HG03460 (cell line): Measurements from ENCODE around the gene ANKS1A.

Experiments
- ATAC-seq: cut with Tn5 transposase; IDR thresholded peaks from one replicate; pipeline ENCODE4 v1.9.1; 2021; ENCODE audit not compliant: unreplicated experiment

Gene ANKS1A

DNA sequence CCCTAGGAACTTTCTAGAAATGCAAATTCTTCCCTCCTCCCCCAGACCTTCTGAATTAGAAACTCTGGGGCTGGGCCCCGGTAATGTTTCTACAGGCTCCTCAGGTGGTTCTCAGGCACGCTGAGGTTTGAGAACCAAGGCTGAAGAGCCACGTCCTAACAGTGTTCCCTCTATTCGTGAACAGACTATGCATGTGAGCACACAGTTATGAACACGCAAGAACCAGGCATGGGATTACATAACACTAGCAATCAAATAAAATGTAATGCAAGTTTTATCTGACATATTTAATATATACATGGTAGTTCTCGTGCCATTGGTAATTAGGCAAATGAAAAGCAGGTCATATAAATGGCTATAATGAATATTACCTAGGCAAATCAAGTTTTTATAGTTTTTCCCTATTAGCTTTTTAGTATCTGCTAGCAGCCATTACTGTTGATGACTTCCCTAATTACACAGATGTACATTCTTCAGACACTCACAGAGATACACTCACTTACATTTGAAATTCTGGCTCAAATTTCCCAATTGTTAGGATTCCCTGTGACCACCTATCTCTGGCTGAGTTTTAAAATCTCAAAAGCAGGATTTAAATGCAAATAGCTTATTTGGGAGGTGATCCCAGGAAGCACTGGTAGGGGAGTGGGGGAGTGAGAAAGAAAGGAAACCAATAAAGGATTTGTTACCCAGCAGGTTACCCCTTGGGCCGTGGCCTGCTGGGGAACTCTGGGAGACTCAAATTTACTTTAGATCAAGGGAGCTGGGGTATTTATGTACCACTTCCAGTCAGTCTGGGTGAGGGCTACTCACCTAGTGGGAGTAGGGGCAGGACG is 148.0 kb downstream of the ANKS1A start:
- no peak for ATAC-seq

DNA sequence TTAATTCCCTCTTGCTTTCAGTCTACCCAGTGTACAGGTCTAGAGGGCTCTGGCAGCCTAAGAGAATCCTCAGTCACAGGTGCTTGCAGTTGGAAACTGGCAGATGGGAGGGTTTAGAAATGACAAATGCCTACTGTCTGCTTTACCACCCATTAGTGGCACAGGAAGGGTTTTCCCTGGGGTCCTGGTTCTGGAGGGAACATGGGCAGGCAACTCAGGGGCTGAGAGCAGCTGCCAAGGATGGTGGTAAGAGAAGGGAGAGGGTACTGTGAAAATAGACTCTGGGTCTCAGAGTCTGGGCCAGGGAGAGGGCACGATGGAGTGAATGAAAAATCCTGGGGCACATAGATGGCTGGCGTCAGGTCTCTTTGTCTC is 148.6 kb downstream of the ANKS1A start:
- no peak for ATAC-seq

DNA sequence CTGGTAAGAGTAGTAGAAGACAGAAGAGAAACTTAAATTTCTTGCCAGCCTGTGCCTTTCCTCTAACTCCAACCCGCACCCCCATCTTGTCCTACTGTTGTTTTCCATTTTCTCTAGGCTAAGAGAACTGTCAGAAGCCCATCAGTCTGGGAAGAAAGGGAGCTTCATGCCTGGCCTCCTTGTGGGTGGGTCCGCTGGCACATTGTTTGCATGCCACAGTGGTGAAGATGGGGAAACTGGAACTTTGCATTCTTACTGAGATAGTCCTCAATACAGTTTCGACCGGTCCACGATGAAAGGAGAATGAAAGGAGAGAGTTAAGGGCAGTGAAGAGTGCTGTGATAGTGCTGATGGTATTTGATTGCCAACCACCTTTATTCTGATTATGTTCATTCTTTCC is 149.0 kb downstream of the ANKS1A start:
- ATAC-seq = no peak

DNA sequence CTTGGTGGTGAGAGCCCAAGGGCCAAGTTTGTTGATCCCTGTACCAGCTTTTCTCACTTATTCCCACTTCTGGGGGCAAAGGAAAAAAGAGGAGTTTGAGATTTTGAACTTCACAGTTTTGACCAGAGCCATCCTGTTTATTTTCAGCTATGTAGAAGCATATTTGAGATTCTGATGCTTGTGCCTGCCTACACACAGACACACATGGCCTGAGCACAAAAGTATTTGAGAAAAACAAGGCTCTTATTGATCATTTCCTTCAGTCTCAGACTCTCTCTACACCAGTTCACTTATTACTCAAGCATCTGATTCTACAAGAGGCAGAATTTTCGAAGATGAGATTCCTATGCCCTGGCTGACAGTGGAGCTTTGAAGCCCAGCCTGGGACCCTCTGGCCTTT is 151.3 kb downstream of the ANKS1A start:
- no peak for ATAC-seq

DNA sequence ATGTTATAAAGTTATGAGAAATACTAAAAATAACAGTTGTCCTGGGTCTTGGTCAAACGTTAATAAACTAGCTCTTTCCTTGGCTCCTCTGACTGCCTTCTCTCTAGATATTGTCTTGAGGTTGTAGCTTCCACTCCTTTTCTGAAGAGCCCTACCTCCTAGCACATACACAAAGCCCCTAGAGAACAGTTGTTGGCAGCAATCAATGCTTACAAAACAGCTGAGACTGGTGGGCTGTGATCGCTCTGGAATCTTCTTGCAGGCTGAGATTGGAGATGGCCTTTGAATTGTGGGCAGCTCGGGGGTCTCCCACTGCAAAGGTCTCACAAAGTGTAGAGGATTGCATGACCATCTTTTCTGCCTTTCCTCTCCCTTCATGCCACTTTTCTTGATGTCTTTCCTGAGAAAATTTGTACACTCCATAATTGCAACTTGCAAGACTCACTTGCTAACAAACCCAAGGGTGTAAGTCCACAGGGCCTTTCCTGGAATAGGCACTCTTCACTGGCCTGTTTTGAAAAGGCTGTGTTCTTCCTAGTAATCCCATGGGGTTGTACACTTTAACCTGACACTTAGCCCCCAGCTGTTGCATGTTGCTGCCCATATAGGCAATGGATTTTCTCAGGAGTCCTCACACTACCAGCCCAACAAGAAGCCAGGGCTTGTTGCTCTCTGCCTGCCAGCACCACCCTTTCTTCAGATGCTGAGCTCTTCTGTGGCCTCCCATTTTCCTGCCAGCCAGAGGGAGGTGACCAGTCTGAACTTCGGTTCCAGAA is 152.2 kb downstream of the ANKS1A start:
- no peak for ATAC-seq

DNA sequence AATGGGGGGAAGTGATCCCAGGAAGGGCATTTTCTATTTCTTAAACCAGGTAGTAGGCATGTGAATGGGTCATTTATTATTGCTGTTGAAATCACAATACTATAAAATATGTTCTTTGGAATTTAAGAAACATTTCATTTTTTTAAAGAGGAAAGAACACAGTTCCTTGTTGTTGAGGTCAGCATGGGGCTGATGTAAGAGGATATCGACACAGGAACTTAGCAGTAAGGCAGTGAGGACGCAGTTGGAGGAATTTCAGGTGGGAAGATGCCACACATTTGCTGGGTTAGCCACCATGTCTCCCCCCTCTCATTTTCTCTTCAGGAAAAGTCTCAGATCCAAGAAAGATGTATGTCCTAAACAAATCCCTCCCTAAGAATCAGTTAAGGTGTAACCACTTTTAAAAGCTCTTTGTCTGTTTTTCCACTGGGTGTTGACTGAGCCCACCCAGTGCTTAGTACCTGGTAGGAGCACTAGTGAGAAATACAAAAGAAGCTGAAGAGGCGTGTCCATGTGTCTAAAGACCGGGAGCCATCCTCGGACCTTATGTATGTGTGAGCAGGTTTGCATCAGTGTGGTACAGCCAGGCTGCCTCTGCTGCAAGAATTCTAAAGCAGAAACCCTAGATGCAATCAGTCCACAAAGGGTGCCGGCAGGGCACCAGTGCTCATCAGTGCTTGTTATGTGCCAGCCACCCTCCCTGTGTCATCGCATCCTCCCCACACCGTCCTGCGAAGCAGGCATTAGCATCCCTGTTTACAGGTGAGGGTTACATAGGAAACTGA is 153.2 kb downstream of the ANKS1A start:
- no peak for ATAC-seq

DNA sequence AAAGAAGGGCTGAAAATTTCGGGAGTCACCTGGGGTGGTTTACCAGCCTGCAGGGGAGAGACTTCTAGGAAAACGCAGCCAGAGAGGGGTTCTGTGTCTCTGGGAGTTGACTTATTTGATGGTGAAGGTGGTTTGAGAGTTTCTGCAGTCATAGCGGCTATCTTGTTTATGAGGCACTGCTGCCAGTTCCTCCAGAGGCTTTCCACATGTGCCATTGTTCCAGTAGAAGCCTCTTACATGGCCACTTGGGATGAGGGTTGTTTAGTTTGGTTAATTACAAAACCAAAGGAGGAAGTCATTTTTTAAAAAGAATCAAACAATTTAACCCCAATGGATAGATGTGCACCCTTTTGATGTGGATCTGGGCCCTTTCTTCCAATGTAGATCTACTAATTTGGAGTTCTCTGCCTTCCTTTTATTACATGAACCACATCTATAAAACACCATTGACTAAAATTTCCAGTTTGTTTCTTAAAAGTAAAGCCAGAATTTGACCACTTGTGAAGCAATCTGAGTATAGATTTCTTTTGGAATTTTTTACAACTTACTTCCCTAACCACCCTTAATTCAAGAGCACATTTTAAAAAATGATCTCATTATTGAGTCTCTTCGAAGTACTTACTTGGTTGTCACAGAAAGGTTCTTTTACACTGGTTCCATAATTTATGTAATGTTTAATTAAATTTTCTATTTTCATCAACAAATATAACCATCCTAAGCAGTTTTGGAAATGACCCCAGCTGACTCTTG is 154.5 kb downstream of the ANKS1A start:
- ATAC-seq = no peak

DNA sequence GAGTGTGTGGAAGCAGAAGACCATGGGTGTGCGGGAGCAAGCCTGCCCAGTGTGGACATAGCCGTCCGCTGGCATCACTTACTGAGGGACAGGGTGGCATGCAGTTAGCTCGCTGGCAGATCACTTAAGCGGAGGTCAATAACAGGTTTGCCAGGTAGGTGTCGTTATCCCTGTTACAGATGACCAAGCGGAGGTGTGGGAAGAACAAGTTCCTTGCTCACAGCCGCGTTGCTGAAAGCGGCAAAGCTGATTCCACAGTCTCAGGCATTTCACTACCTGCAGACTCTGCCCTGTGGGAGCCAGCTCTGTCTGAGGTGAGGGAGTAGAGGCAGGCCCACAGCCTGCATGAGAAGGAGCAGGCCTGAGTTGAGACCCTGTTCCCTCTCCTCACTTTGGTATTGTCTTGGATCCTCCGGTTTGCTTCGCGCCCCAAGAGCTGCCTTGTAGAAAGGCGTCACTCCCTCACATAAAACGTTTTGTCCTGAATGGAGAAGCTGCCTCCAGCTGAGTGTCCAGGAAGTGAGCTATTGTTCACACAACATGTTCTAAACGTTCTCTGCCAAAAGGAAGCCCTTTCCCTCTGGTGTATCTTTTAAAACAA is 155.2 kb downstream of the ANKS1A start:
- no peak for ATAC-seq

DNA sequence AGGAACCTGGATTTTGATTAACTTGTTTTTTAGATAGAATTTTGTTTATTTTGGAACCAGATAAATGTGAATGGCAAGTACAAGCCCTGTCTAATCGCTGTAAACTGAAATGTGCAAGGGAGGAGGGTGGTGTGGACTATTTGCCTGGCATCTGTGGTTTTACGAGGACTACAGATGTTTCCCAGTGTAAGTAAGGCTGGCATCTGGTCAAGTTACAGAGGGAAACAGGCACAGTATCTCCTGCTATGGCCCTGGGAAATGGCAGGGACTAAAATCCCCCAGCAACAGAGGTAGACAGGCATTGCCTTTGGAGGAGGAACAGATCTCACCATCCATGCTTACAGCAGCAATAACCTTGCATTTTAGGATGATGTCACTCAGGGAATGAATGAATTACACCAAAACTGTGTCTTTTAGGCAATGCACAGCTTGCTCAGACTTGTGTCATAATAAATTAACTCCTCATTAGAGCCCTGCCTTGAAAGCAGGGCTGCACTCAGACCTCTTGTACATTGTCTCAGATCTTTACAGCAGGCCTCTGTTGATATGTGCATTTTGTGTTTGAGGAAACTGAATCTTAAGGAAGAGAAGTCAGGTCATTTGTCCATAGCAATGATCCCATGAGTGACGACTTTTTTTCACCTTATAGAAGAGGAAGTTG is 155.8 kb downstream of the ANKS1A start:
- ATAC-seq = no peak

DNA sequence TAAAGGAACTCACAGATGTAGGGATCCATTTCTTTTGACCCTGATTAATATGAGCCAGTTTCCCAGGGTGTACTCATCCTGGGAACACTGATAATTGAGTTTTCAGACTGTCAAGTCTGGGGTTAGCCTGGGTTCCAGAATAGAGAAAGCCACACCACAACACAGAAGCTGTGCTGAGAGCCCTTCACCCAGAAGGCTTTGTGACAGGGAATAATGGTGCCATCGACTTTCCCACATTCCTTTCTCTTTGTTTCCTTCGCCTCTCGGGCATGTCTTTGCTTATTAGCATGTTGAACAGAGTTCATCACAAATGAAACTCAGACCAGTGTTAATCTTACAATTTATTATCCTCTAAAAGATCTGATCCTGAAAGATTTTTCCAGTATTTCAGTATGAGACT is 157.0 kb downstream of the ANKS1A start:
- no peak for ATAC-seq

DNA sequence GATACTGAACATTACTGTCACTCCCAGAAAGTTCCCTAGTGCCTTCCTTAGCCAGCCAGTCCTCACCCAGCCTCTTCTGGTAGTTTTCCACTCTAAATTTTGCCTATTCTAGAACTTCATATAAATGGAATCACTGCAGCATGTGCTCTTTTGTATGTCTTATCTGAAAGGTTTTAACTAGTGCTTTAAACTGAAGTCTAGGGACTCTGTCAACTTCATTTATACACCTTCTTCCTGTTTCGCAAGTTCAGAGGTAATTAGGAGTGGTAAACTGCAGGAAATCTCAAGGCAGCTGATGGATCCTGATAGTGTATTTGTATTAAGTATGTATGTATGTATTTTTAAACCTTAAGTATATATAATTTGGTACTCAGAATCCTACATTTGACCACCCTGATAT is 157.8 kb downstream of the ANKS1A start:
- no peak for ATAC-seq

DNA sequence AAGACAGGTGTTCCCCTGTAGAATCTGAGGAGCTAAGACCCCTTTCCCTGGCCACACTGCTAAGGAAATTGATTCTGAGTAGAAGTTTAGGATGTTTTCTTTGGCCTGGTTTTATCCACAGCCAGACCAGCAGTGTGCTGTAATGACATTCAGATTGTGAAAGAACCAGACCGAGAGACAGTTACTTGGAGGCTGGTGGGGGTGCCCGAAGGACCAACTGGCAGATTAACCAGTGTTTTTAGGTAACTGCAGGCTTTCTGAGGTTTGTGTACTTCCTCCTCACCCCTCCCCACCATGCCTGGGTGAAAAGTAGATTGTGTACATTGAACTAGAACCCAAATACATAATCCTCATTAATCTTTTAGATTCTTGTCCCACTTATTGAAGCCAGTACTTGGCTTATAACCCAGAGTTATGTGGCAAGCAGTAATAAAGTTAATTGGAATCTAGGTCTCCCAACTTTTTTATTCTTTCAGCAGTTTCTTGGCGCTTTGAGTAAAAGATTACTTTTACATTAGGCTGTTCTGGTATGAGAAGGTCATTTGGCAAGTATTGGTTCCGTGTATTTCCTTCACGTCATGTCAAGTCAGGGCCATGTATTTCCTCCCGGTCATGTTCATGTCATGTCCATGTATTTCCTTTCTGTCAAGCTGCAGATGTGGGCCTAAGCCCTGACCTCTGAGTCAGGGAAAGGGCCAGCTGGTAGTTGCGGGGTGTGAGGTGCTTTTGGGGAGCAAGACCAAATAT is 158.4 kb downstream of the ANKS1A start:
- ATAC-seq = no peak

DNA sequence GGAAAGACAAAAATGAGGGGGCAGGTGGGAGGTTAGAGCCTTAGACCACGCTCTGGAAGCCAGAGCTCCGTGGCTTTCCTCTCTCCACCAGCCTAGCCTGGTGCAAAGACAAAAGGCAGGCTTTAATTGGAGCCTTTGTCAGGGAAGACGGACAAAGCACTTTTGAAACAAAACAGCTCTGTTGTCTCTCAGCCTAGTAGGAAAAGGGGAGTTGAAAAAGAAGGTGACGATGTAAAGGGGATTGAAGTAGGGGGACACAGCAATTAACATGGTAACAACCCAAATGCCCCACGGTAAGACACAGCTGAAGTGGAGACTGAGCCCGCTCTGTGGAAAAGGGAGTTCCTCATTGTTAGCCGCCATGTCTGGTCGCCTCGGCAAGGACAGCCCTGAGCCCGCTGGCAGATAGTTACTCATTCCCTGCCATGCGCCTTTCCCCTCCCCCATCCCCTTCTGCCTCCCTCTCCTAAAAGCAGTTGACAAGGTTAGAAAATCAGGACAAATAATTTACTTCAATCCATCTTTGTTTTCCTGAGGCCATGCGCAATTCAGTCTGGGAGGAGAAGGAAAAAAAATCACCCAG is 159.1 kb downstream of the ANKS1A start:
- no peak for ATAC-seq

DNA sequence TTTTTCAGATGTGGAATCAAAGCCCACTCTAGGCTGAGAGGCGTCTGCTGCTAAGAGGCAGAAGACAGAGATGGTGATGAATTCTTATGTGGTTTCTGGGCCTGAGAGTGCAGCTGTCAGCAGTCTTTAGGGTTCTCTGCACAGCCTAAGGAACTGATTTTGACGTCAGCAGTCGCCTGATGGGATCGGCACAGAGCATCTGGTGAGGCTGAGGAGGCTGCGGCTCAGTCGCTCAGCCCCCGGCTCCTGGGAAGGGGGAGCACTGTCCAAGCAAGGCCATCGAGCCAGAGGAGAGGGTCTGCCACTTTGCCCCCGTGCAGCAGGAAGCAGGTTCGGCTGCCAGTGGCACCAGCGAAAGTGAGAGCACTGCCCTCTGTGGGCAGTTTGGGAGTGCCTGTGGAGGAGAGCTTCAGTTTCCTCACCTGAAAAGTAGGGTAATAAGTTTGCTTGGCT is 159.6 kb downstream of the ANKS1A start:
- no peak for ATAC-seq

DNA sequence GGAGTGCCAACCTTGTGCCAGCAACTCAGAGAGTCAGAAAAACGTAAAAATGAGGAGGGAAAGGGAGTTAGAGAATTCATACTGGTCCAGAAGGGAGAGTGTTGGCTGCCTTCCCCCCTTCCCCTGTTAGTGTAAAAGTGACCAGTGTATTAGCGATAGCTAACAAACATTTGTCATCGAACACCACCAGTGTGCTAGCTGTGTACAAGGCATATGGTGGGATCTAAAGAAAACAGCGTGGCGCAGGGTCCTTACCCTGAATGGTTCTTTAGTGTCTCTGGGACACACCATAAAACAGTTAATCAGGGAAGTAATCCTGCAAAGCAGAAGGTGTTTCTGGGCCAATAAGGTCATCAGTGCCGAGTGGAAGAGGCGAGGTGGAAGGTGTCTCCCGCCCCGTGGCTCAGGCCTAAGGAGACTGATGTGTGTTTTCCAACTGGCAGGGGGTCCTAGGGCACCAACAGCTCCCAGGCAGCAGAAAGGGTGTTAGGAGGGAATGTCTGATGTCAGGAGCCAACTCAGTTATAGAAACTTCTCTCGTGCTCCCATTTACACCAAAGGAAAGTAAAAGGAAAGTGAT is 160.2 kb downstream of the ANKS1A start:
- no peak for ATAC-seq

DNA sequence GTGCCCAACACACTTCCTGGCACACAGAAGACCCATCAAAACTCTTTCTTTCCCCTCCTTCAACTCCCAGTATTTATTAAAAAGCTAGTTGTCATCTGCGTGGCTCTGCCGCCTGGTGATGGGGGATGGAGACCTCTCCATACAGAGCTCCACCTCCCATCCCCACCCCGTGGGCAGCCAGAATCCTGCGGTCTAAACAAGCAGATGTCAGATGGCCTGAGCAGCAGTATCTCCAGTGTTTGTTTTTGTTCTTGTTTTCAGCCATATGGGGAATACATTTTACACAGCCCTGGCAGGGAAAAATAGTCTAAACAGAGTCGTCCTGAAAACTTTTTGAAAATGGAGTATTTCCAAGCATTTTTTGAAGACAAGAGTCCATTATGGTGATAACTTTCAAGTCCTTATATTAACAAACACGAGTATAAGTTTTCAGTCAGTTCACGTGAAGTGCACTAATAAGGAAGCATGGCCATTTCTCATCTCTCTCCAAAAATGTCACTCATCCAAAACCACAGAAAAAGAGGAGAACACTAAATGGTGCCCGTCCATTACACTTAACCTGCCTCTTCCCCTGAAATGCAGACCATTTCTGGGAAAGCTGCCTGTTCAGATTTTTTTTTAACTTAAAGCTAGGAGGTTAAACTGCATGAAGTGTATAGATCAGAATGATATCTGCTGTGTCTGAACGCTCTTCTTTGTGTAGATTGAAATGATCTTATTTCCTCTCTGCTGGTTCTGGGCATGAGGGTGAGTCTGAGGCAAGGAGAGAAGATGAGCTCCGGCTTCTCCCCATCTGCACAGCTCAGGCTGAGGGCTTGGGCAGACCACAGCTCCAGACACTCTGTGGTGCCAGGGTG is 161.1 kb downstream of the ANKS1A start:
- no peak for ATAC-seq

DNA sequence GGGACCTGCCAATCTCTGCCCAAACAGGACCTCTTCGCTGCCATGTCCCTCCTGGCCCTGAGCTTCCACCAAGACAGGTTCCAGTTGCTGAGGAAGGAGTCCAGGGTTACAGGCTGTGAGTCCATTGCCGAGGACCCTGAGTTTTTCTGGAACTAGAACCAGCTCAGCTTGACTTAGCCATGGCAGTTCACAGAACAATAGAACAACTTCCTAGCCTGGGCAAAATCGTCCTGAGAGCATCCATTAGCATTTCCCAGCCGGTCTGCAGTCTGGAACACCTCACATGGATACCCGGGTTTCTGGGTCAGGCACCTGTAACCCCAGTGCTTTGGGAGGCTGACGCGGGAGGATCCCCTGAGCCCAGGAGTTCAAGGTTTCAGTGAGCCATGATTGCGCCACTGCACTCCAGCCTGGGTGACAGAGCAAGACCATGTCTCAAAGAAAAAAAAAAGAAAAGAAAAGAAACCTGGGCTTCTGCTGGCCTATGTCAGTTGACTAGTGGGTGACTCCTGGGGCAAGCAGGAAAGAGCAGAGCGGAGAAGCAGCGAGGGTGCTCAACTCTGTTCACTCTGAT is 161.8 kb downstream of the ANKS1A start:
- no peak for ATAC-seq
